Measurements from ENCODE around the gene CDA.

CDA gene

DNA sequence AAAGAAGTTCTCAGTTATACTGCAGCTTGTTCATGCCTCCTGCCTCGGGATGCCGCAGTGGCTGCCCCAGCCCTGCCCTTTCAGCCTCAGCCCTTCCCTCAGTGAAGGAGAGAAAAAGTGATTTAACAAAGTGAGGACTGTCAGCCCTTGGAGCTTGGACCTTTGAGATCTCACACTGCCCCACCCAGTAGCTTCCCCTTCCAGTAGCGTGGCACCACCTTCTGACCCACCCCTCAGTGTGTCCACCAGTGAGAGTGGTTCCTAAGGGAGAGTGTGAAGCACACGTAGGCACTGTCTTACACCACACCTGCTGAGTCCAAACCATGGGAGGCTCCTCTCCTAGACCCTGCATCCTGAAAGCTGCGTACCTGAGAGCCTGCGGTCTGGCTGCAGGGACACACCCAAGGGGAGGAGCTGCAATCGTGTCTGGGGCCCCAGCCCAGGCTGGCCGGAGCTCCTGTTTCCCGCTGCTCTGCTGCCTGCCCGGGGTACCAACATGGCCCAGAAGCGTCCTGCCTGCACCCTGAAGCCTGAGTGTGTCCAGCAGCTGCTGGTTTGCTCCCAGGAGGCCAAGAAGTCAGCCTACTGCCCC is at the start of gene CDA:
CDA (plus strand) TSS at position 464 of the 592 bp plus-strand sequence; CDS start at position 497, 33 bp downstream.
- DNase-seq (ENCODE audit: low spot score) = no peak

DNA sequence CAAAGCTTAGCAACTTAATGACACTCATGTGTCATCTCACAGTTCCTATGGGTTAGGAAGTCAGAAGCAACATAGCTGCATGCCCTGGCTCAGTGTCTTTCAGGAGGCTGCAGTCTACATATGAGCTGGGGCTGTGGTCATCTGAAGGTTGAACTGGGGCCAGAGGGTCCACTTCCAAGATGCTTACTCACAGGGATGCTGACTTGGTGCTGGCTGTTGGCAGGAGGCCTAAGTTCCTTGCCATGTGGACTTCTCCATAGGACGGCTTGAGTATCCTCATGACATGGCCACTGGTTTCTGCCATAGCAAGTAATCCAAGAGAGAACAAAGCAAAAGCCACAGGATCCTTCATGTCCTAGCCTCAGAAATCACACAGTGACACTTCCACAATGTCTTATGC is 48.6 kb upstream of the CDA start:
- no peak for DNase-seq (ENCODE audit: low spot score)

DNA sequence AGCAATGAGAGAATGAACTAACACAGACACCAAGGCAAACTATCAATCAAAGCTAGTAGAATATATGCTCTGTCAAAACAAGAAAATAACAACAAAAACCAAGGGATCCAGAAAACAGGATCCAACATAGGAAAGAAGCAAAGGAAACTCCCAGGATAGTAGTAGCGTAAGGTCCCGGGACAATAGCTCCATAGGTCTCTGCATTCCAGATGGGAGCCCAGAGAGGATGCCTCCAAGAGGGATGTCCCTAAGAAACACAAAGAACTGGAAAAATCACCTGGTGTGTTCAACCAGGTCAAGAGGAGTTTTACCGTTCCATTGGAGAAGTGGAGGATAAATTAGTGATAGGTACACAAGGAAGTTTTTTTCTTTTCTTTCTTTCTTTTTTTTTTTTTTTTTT is 42.3 kb upstream of the CDA start:
- no peak for DNase-seq (ENCODE audit: low spot score)

DNA sequence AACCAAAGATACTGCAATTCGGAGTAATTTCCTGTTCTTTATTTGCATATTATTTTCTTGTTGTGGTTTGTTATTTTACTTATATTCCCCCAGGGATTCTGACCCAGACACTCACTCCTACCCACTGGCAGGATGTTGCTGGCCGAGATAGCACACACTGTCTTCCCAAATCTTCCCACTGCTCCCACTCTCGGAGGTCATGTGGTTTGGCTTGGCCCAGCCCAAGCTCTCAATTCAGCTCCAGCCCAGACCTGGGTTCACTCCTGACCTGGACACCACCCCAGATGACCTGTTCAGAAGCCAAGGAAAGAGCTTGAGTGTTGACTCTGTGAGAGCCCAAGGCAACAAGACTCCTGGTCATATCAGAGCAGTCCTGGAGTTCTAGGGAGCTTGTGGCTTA is 37.7 kb upstream of the CDA start:
- no peak for DNase-seq (ENCODE audit: low spot score)

DNA sequence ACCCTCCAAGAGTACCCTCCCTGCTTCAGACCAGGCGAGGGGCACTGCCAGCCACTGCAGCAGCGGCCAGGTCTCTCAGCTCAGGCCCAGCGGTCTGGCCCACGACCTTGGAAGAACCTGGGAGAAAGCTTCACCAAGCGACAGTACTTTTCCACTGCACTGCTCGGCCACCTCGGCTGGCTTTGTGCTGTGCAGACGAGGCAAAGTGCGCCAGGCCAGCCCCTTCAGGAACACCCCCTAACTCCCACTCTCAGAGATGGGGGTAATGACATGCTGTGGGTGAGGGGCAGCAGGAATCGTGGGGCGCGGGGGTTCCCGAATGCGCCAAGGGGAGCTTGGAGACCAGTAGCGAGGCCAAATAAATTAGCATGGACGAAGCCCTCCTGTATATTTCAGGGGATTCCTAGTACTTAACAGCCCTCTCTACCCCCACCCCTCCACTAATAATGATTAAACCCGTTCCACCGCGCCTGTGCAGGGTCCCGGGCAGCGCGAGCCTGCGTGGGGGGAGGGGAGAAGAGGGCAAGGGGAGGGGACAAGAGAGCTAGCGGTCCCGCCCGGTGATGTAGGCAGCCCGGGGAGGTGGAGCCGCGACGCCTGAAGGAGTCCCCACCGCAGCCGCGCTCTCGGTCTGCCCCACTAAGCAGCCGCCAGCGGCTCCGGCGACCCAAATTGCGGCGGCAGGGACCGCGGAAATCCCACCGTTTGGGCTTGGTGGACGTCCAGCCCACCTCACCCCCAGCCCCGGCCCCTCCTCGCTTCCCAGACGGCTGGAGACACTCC is 36.8 kb upstream of the CDA start, which contains the start of gene FAM43B:
FAM43B (plus strand) TSS at position 629 of the 783 bp plus-strand sequence. CDS start 401 bp downstream, outside the sequence.
- DNase-seq (ENCODE audit: low spot score) = no peak

DNA sequence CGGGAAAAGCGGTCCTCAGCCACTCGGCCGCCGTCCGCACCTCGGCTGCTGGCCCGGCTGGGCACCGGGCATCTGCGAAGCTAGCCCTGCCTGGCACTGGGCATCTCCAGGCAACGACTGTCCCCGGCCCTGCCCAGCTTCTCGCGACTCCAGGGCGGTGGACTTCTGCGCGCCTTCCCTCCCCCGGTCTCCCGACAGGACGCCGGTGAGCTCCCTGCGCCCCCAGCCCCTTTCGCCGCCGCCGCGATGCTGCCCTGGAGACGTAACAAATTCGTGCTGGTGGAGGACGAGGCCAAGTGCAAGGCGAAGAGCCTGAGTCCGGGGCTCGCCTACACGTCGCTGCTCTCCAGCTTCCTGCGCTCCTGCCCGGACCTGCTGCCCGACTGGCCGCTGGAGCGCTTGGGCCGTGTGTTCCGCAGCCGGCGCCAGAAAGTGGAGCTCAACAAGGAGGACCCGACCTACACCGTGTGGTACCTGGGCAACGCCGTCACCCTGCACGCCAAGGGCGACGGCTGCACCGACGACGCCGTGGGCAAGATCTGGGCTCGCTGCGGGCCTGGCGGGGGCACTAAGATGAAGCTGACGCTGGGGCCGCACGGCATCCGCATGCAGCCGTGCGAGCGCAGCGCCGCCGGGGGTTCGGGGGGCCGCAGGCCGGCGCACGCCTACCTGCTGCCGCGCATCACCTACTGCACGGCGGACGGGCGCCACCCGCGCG is 36.0 kb upstream of the CDA start:
- no peak for DNase-seq (ENCODE audit: low spot score)

DNA sequence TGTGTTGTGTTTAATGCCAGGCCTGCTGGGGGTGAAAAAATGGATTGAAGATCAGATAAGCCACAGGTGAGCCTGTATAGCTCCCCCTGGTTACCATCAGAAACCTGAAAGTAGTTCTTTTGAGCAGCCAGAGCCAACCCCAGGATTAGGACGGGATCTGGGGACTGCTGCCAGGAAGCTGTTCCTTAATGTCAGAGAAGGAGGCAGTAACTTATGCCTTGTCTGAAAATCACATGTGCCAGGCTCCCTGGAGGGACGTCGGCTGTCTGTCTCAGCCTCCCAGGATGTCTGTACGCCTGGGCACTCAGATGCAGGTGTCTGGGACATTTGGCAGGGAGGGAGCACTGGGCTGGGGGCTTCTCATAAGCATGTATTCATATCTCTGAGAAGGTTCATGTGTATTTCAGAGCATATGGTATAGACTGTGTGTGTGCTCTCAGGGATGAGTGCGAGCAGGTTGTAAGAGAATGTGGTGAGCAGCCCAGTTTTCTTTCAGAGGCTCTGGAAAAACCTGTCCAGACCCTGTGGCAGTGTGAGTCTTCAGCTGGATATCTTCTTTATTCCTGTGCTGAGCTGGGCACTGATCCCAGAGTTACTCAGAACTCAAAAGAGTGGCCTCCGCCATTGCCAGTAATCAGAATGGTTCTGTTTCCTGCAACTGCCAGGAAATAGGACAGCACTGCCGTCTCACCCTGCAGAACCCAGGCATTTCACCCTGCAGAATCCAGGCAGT is 33.7 kb upstream of the CDA start:
- DNase-seq (ENCODE audit: low spot score) = no peak

DNA sequence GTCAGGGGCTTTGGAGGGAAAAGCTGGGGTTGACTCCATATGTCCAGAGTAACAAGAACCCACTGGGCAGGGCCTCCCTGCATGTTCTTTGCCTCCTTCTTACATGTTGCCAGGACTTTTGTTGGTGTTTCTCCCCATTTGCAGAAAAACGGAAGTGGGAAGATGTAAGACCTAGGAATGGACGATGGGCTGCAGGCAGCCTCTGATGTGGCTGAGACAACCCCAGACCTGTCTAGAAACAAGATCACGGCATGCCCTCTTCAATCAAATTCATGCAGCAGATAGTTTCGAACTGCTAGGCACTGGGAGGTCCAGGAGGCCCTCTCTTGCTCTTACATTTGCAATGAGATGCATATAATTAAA is 33.2 kb upstream of the CDA start:
- DNase-seq (ENCODE audit: low spot score) = no peak

DNA sequence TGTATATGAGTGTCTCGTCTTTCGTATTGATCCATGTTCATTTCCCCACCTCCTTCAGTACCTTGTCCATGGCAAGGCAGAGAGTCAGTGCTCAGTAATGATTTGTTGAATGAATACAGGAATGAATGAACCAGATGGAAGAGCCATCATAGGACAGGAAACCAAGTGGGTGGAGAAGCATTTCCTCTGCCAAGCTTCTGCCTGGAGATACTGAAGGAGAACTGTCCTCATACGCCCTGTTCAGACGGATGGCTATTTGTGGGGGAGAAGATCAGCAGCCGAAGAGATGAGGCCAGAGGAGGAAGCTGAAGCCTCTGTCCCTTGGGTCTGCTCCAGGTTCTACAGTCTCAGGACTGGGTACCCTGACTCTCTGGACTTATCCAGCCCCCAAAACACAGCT is 30.7 kb upstream of the CDA start:
- DNase-seq (ENCODE audit: low spot score) = no peak

DNA sequence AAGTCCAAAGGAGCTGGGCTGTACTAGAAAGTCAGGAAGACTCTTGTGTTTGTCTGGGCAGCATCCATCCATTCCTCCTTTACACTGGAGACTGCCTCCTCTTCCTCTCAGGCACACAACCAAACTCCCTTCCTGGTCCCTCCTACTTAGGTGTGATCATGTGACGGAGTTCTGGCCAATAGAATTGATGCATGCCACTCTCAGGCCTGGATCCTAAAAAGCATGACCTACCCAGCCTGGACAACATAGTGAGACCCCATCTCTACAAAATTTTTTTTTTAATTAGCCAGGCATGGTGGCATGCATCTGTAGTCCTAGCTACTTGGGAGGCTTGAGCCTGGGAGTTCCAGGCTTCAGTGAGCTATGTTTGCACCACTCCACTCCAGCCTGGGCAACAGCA is 27.9 kb upstream of the CDA start:
- no peak for DNase-seq (ENCODE audit: low spot score)

DNA sequence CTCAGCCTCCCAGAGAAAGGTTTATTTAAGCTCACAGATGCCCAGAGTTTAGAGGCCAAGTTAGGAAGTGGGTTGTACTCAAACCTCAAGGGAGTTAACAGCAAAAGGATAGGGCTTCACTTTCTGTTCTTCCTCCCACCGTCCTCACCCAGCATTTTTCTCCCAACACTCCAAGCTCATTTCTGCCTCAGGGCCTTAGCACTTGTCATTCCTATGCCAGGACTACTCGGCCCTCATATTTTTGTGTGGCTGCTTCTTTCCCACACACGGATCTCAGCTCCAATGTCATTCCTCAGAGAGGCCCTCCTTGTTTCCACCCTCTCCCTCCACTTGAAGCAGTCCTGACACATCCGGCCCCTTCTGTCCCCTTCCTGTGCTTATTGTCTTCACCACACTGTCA is 23.7 kb upstream of the CDA start:
- no peak for DNase-seq (ENCODE audit: low spot score)

DNA sequence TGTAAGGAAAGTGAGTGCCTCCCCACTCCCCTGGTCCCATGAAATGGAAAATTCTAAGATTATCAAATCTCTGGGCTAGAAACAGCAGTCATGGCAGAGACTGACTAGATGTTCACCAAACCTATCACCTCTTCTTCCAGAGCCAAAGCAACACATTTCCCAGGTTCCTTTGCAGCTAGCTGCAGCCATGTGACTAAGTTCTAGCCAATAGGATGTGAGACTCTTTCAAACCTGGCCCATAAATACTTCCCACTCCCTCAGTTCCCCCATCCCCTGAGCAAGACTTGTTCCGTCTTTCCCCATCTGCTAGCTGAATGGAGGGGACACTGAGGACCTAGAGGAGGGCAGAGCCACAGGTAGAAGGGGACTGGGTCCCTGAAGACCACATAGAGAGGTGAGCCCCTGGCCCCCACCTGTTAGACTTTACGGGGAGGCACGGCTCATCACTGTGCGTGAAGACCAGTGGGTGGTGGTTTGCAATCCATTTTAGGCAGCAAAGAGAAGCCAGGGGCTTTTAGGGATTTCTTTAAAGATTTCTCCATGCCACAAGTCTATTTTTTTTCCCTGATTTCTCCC is 19.3 kb upstream of the CDA start:
- no peak for DNase-seq (ENCODE audit: low spot score)

DNA sequence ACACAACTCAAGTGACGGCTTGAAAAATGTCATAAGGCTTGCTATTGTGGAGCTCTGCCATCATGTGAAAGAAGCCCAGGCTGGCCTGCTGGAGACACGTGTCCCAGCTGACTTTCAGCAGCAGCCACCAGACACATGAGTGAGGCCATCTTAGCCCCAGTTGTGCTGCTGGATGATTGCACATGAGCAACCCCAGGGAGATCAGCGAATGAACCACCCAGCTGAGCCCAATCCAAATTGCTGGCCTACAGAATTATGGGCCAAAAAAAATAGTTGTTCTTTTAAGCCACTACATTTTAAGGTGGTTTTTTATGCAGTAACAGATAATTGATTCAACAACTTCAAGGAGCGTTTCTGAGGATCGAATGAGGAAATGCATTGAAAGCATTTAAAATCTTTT is 17.5 kb upstream of the CDA start:
- DNase-seq (ENCODE audit: low spot score) = no peak

DNA sequence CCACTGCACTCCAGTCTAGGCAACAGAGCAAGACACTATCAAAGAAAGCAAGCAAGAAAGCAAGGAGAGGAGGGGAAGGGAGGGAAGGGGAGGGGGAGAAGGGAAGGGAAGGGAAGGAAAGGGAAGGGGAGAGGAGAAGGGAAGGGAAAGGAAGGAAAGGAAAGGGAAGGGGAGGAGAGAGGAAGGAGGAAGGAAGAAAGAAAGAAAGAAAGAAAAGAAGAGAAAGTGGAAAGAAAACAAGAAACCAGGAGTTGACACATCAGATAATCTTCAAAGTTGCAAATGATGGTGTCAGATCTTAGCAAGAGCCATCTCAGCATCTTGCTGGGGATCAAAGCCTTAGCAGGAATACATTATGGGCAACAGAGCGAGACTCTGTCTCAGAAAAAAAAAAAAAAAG is 14.9 kb upstream of the CDA start:
- DNase-seq (ENCODE audit: low spot score) = no peak

DNA sequence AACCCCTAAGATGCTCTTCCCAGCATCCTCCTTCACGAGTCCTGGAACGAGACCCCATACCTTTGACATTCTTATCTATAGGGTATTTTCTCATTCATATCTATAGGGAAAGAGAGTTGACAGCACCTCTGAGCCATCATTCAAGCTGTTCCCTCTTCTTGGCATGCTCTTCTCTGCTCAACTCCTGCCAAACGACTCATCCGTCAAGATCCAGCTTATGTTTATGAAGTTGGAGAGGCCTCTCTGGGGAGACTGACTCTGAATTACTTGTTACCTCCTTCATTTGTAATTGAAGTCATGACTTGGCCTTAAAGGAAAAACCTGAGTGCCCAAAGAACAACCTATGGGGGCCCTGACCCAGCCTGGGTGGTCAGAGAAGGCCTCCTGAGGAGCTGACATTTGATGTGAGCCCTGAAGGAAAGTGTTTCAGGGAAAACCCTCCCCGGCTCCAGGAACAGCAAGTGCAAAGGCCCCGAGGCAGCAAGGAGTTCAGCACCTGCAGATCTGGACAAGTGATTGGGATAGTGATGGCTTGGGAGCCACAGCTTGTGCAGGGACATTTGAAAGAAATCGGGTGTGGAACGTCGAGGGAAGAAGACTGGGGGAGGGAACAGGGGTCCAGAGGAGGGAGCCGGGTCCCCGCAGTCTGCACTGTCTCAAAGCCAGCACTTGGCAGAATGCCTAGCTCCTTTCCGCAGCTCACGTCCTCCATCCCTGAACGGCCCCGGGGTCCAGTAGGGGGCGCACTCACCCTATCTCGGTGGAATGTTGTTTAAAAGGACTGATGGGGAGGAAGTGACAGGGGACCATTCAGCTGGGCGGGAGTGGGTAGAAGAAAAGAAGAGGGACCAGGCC is 14.0 kb upstream of the CDA start:
- peak; percentile 78 for DNase-seq (ENCODE audit: low spot score)

DNA sequence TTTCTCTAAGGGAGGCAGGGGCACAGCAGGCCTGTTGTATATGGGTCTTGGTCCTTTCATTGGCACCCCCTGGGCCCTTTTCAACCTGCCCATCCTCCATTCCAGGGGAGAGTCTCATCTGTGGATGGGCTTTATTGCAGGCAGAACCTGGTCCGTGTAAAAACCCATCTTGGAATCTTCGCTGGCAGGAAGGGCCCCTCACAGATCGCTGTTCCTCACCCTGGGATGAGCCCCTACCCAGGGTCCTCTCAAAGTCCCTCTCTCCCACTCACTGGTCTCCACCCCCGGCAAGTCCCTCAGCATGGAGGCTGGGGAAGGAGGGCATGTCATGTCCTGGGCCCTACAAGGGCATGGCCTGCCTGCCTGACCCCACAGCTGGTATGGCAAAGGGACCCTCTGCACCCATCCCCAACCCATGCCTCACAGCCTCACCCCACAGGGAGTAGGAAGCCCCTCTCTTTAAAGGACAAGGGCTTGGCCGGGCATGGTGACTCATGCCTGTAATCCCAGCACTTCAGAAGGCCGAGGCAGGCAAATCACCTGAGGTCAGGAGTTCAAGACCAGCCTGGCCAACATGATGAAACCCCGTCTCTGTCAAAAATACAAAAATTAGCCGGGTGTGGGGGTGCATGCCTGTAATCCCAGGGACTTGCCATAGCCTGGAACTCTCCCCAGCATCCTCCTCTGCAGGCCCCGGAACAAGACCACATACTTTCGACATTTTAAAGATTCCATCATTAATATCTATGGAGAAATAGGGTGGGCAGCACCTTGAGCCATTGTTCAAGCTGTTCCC is 13.2 kb upstream of the CDA start:
- no peak for DNase-seq (ENCODE audit: low spot score)

DNA sequence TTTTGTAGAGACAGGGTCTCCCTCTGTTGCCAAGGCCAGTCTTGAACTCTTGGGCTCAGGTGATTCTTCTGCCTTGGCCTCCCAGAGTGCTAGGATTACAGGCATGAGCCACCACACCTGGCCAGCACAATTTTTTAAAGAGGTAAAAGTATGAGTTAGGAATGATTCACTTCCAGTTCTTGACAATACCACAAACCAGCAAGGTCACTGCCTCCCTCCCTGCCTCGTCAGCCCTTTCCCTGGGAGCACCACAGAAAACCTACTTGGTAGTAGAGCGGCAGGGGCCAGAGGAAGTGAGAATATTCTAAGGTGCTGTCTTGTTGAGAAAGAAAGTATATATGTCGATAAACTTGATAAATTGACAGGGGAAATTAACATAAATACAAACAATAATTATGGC is 10.8 kb upstream of the CDA start:
- no peak for DNase-seq (ENCODE audit: low spot score)

DNA sequence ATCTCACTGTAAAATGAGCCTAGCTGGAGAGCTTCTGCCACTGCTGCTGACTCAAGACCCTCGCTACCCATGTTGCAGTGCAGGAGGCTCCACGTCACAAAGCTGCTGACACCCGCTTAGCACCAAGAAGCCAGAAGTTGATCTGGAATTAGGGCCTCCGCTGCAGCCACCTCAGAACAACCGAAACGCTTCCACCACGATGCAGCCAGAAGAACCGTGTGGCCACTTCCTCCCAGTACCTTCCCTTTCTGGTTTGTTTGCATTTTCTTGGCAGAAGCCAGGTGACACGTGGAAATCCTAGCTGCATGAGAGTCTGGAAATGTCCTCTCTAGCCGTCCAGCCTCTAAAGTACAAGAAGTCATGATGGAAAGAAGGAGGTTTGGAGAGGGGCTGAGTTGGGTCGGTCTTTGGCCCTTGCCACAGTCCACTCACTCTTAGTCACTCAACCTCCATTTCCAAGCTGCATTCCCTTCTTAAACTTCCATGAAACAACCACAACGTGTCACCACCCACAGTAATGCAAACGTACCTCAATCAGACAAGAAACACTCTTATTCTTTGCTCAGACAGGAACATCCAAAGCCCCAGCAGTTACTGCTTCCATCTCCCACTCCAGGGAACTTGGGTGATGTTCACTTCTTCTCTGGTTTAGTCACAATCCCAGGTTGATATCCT is 10.0 kb upstream of the CDA start:
- no peak for DNase-seq (ENCODE audit: low spot score)

DNA sequence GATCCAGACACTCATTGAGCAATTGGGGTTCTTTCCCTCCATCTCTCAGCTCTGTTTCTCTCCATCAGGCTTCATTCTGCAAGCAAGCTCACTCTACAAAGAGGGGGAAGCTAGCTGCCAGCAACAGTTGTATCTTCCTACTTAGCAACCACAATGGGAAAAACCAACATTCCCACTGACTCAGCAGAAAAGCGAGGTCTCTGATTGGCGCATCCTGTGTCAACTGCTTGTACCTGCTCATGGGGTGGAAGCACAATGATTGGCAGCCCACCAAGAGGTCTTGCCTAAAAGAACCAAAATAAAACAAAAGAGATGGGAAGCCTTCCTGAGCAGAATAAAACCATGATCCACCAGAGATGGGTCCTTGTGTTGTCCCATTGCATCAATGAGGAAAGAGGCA is 4.0 kb upstream of the CDA start:
- DNase-seq (ENCODE audit: low spot score) = no peak
